B cell (primary cell): ENCODE data around the gene HFE. TPM values are rescaled to one million over a fixed set of nuclear protein-coding genes. Genes with fewer than 3 reads are reported as not detected.
A peak's percentile ranks its signal among the peaks of the same experiment; 100 is the strongest.

ENCODE experiments used
- ATAC-seq: fragments of 200-7000 bp; cut with Tn5 transposase; one replicate; pipeline ENCODE4 v1.10.0; 2021; ENCODE audit warnings: low read depth, mild to moderate bottlenecking, moderate number of reproducible peaks, moderate library complexity
- CTCF ChIA-PET: fragments of 350-600 bp; sonication (Branson Sonifier 250); formaldehyde crosslinking; loops from one replicate; lab custom pipeline; 2021; ENCODE audit warnings: antibody characterized with exemption, inconsistent platforms; lab: Charles Lee
- POLR2A ChIA-PET: fragments of 350-600 bp; sonication (Branson Sonifier 250); formaldehyde crosslinking; loops from one replicate; lab custom pipeline; 2021; ENCODE audit warnings: antibody characterized with exemption; lab: Charles Lee
- DNase-seq: peaks from one replicate; pipeline ENCODE4 v3.0.0; 2013
- H2AFZ ChIP-seq: 2 replicates; pipeline ENCODE4 v1.6.1; 2012; ENCODE audit warnings: mild to moderate bottlenecking, low read depth, low read length; ENCODE audit not compliant: insufficient read depth, poor library complexity, severe bottlenecking
- H3K27ac ChIP-seq, 2 donors: 1 replicate in 1 of 2; 2 replicates in 1 of 2; pipeline ENCODE4 v1.5.1; 2012 to 2013; ENCODE audit warnings: low read length in 2 of 2, mild to moderate bottlenecking in 2 of 2, moderate library complexity in 1 of 2
- H3K27me3 ChIP-seq, 4 experiments: fragments of 200-600 bp in 1 of 4; sonication (generic) in 1 of 4; replicated peaks in 1 of 4; 1 replicate in 2 of 4; 2 replicates in 2 of 4; pipeline versions ENCODE4 v1.6.1 to v1.7.0; 2013 to 2016; ENCODE audit warnings: low read length in 3 of 4, mild to moderate bottlenecking in 2 of 4, mixed read lengths in 1 of 4, moderate library complexity in 1 of 4; ENCODE audit not compliant: insufficient read depth in 4 of 4, control insufficient read depth in 3 of 4; ENCODE audit errors: control extremely low read depth in 1 of 4
- H3K36me3 ChIP-seq, 2 experiments: replicated peaks in 1 of 2; 1 replicate in 1 of 2; 2 replicates in 1 of 2; pipeline versions ENCODE4 v1.6.1 to v1.7.1; 2013; ENCODE audit warnings: low read length in 1 of 2; ENCODE audit not compliant: insufficient read depth in 2 of 2, control insufficient read depth in 1 of 2; ENCODE audit errors: control extremely low read depth in 1 of 2, extremely low read depth in 1 of 2
- H3K4me1 ChIP-seq, 2 donors: fragments of 200-600 bp in 1 of 2; sonication (generic) in 1 of 2; 1 replicate in 1 of 2; 2 replicates in 1 of 2; pipeline versions ENCODE4 v1.5.1 to v1.6.1; 2013 to 2017; ENCODE audit warnings: low read length in 2 of 2; ENCODE audit not compliant: control insufficient read depth in 2 of 2, insufficient read depth in 2 of 2
- H3K4me2 ChIP-seq: replicated peaks from 2 replicates; pipeline ENCODE3; 2012; ENCODE audit warnings: mild to moderate bottlenecking, low read depth, low read length; ENCODE audit not compliant: poor library complexity, severe bottlenecking
- H3K4me3 ChIP-seq, 5 experiments: fragments of 200-600 bp in 1 of 5; sonication (generic) in 1 of 5; 1 replicate in 3 of 5; 2 replicates in 2 of 5; pipeline versions ENCODE4 v1.5.1 to v1.7.0; 2011 to 2016; ENCODE audit warnings: low read length in 4 of 5, mild to moderate bottlenecking in 4 of 5, low read depth in 2 of 5, control low read depth in 1 of 5, moderate library complexity in 1 of 5; ENCODE audit not compliant: insufficient read depth in 1 of 5; ENCODE audit errors: control extremely low read depth in 1 of 5, extremely low read depth in 1 of 5
- H3K79me2 ChIP-seq: fragments of 200-600 bp; sonication (generic); one replicate; pipeline ENCODE4 v1.6.0; 2016; ENCODE audit warnings: low read length; ENCODE audit not compliant: control insufficient read depth, insufficient read depth
- H3K9ac ChIP-seq: fragments of 200-600 bp; sonication (generic); 2 replicates; pipeline ENCODE4 v1.6.1; 2017; ENCODE audit warnings: mild to moderate bottlenecking, low read length, moderate library complexity
- H3K9me3 ChIP-seq, 3 donors: one replicate each; pipeline versions ENCODE4 v1.6.1 to v1.7.1; 2013; ENCODE audit warnings: low read length in 2 of 3; ENCODE audit not compliant: control insufficient read depth in 2 of 3, insufficient read depth in 1 of 3; ENCODE audit errors: control extremely low read depth in 1 of 3
- H4K20me1 ChIP-seq: 2 replicates; pipeline ENCODE4 v1.6.0; 2012; ENCODE audit warnings: mild to moderate bottlenecking, low read length; ENCODE audit not compliant: insufficient read depth, control insufficient read depth, poor library complexity, severe bottlenecking
- H3K27ac Mint-ChIP-seq: one replicate; pipeline ENCODE4 v1.8.0; 2021; ENCODE audit warnings: mixed read lengths
- H3K27me3 Mint-ChIP-seq: one replicate; pipeline ENCODE4 v1.8.0; 2021; ENCODE audit warnings: mixed read lengths
- H3K4me1 Mint-ChIP-seq: one replicate; pipeline ENCODE4 v1.8.0; 2021; ENCODE audit warnings: mixed read lengths
- H3K4me3 Mint-ChIP-seq: one replicate; pipeline ENCODE4 v1.8.0; 2021; ENCODE audit warnings: mixed read lengths
- H3K9me3 Mint-ChIP-seq: one replicate; pipeline ENCODE4 v1.8.0; 2022; ENCODE audit warnings: mixed read lengths; ENCODE audit not compliant: insufficient read depth
- CTCF ChIP-seq: fragments of 200-600 bp; IDR thresholded peaks from one replicate; pipeline ENCODE4 v1.8.0; 2022; ENCODE audit warnings: antibody characterized with exemption, mild to moderate bottlenecking
- EZH2 ChIP-seq: IDR thresholded peaks from 2 replicates; pipeline ENCODE4 v1.6.1; 2012; ENCODE audit warnings: borderline replicate concordance, low read depth, mild to moderate bottlenecking, moderate library complexity, low read length; ENCODE audit not compliant: insufficient read depth, poor library complexity, severe bottlenecking
- WGBS: methylation state at CpG from one replicate; pipeline ENCODE4 v1.1.5; 2013; ENCODE audit warnings: missing lambda C conversion rate; ENCODE audit not compliant: insufficient coverage; 5-methylcytosine and 5-hydroxymethylcytosine counted together
- intact Hi-C: fragments of 100-400 bp; cut with micrococcal nuclease; formaldehyde crosslinking; loops from one replicate; pipeline ENCODE4 v1.10.0; 2022
- polyA plus RNA-seq: library from polyadenylated mRNA; depleted of rRNA; stranded (reverse); fragments of >200 nt; gene quantifications from 2 replicates; pipeline ENCODE4 v1.2.3, GENCODE V29; 2012
- total RNA-seq, 2 donors: library from RNA; stranded (reverse); fragments of 120-200 nt in 1 of 2; gene quantifications; 1 replicate in 1 of 2; 2 replicates in 1 of 2; pipeline versions ENCODE4 v1.2.3 to v1.2.4, GENCODE V29; 2013 to 2022

Gene HFE
- total and polyA plus RNA-seq, 2 donors (not counting 1 experiment from before 2014, with no cell fraction given), result 5.9 to 6.3 TPM

- peak overlapping the region; percentile 97 for H3K27ac Mint-ChIP-seq
- Histone ChIP-seq H3K4me3 (peak overlapping the region; percentile 87 to 100 (median 96)), H3K36me3 (peaks cover 1 to 14% of the 10 kb centered on the region in 2 experiments), H2AFZ (peak overlapping the region; percentile 75), H3K79me2 (peaks cover 41% of the 10 kb centered on the region), H3K4me1 (peaks cover 19 to 23% of the 10 kb centered on the region in 2 donors), H3K27ac (peak overlapping the region; percentile 87 to 88), H4K20me1 (peaks cover 38% of the 10 kb centered on the region), H3K27me3 (no peaks in the 10 kb centered on the region), H3K9ac (peak overlapping the region; percentile 93), H3K4me2 (peak overlapping the region; percentile 79), H3K9me3 (peaks cover 0 to 5% (median 0%) of the 10 kb centered on the region in 3 donors)
- TF ChIP-seq CTCF, result no peak
- TF ChIP-seq EZH2, result no peak
- ATAC-seq (peak; percentile 59), DNase-seq (peak; percentile 97)
- CTCF ChIA-PET, result interaction anchor here (0.7 to 6.4 kb wide), 24 partner anchors 19 to 1771 kb away, joined by 3 to 69 read pairs (median 4); a partner anchor contains a TSS
- H3K4me3 Mint-ChIP-seq, result peak overlapping the region; percentile 93
- intact Hi-C loops, result loop anchor here (1.0 to 10.0 kb wide), 11 partner anchors 20 to 1769 kb away; a partner anchor contains a TSS
- H3K9me3 Mint-ChIP-seq, result no peaks in the 10 kb centered on the region
- no peaks in the 10 kb centered on the region for H3K27me3 Mint-ChIP-seq
- H3K4me1 Mint-ChIP-seq, result peaks cover 26% of the 10 kb centered on the region
- POLR2A ChIA-PET, result interaction anchor here (0.5 to 6.4 kb wide), 39 partner anchors 10 to 1770 kb away, joined by 3 to 481 read pairs (median 8); a partner anchor contains a TSS
- WGBS, result under 1% methylated on average over 31 of the region's 38 CpGs
These were observed 35.8 kb downstream of the HFE start for GRCh38 chr6:26122793-26123674.
